Mucosa of descending colon (tissue), 3 donors: ENCODE data around the gene ZFP69B. TPM values are rescaled to one million over a fixed set of nuclear protein-coding genes. Genes with fewer than 3 reads are reported as not detected.
A peak's percentile ranks its signal among the peaks of the same experiment; 100 is the strongest.
"Not testable (repeated sequence)": the region's sequence is repeated elsewhere in the genome, so short reads cannot be mapped to it uniquely, and the experiment has no call there.

ENCODE experiments used
- ATAC-seq: fragments of 200-7000 bp; cut with Tn5 transposase; one replicate; pipeline ENCODE4 v1.9.1; 2020; ENCODE audit warnings: mild to moderate bottlenecking, moderate library complexity
- DNase-seq, 3 donors: peaks; one replicate each; pipeline ENCODE4 v3.0.0-alpha.2; 2020
- H3K36me3 ChIP-seq: fragments of 200-600 bp; one replicate; pipeline ENCODE4 v1.8.0; 2021; ENCODE audit warnings: low read depth, mild to moderate bottlenecking
- H3K4me1 ChIP-seq: fragments of 200-600 bp; one replicate; pipeline ENCODE4 v1.8.0; 2021; ENCODE audit warnings: low read depth, mild to moderate bottlenecking
- H3K4me3 ChIP-seq: fragments of 200-600 bp; one replicate; pipeline ENCODE4 v1.8.0; 2021; ENCODE audit warnings: mild to moderate bottlenecking
- H3K9me3 ChIP-seq: fragments of 200-600 bp; one replicate; pipeline ENCODE4 v1.8.0; 2021; ENCODE audit warnings: mild to moderate bottlenecking
- intact Hi-C, 2 donors: fragments of 100-400 bp; cut with DNase I in 1 of 2; cut with micrococcal nuclease in 1 of 2; formaldehyde crosslinking; loops; one replicate each; pipeline versions ENCODE4 v1.11.0 to v1.11.1; 2022; cut with DNase I, micrococcal nuclease
- total RNA-seq, 3 donors: library from RNA; stranded (reverse); fragmentation: NEBNext Ultra II Directional in 2 of 3; extraction: Animal tissue kit (Norgen Biotek cat#: 25700) in 2 of 3; gene quantifications; one replicate each; pipeline versions ENCODE4 v1.2.1 to v1.2.4, GENCODE V29; 2021 to 2023
- TF ChIP-seq, protein P1 (sequence below): fragments of 200-600 bp; IDR thresholded peaks from one replicate; pipeline ENCODE4 v1.8.0; 2022; ENCODE audit warnings: antibody characterized with exemption, mild to moderate bottlenecking
- donor health status: DM: no; HTN: no; CAD: no; lungs with moderate emphysema.
- donor health status: DM: no; HTN: no; CAD: no.
- donor health status: DM: no; HTN: yes; CAD: no.

ZFP69B gene
- total RNA-seq, 3 donors from 2014 or later, result 1.4 to 2.1 (median 2.1) TPM

DNA sequence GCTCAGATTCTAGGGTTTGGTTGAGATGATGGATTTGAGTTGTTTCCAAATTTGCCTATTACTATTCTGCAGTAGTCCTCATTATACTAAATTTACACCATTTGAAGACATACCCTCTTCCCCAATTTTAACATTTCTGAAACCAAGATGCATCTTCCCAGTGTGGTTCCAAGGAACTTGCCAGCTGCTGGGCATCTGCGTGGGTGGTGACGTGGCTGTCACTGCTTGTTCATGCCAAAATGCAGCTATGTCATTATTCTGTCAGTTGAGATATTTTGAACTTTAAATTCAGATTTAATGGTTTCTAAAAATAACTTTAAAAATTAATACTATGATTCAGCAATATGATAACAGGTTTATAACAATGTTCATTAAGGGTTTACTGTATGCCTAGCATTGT, 28.0 kb downstream of the ZFP69B start:
- H3K9me3 ChIP-seq, result peaks cover 15% of the 10 kb centered on the region
- TF ChIP-seq, protein P1, sequence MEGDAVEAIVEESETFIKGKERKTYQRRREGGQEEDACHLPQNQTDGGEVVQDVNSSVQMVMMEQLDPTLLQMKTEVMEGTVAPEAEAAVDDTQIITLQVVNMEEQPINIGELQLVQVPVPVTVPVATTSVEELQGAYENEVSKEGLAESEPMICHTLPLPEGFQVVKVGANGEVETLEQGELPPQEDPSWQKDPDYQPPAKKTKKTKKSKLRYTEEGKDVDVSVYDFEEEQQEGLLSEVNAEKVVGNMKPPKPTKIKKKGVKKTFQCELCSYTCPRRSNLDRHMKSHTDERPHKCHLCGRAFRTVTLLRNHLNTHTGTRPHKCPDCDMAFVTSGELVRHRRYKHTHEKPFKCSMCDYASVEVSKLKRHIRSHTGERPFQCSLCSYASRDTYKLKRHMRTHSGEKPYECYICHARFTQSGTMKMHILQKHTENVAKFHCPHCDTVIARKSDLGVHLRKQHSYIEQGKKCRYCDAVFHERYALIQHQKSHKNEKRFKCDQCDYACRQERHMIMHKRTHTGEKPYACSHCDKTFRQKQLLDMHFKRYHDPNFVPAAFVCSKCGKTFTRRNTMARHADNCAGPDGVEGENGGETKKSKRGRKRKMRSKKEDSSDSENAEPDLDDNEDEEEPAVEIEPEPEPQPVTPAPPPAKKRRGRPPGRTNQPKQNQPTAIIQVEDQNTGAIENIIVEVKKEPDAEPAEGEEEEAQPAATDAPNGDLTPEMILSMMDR, result no peak
- no peaks in the 10 kb centered on the region for H3K36me3 ChIP-seq
- DNase-seq, result no peak
- H3K4me3 ChIP-seq, result no peak overlapping the region
- no peak for ATAC-seq
- peaks cover 6% of the 10 kb centered on the region for H3K4me1 ChIP-seq
- intact Hi-C loops, result no loop called here

DNA sequence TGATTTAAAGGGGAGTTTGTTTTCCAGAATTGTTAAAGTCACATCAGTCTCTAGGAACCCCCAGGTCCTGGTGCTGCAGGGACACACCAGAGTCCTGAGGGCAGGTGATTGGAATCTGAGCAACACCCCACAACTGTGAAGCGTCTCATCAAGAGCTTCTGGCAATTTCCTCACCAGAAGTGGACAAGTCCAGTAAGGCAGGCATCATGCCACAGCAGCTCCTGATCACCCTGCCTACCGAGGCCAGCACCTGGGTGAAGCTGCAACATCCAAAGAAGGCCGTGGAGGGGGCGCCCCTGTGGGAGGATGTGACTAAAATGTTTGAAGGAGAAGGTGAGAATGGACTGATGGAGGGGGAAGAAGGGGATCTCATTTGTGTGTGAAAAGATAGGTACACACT, 28.9 kb downstream of the ZFP69B start:
- no peak for ATAC-seq
- TF ChIP-seq, protein P1, result no peak
- no peak for DNase-seq

DNA sequence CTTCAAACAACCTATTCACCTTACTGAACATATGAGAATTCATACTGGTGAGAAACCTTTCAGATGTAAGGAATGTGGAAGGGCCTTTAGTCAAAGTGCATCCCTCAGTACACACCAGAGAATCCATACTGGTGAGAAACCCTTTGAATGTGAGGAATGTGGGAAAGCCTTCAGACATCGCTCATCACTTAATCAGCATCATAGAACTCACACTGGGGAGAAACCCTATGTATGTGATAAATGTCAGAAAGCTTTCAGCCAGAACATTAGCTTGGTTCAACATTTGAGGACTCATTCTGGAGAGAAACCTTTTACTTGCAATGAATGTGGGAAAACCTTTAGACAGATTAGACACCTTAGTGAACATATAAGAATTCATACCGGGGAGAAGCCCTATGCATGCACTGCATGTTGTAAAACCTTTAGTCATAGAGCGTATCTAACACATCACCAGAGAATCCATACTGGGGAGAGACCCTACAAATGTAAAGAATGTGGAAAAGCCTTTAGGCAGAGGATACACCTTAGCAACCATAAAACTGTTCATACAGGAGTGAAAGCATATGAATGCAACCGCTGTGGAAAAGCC, 45.1 kb downstream of the ZFP69B start:
- DNase-seq, result no peak
- no peak overlapping the region for H3K4me3 ChIP-seq
- intact Hi-C loops, result no loop called here
- ATAC-seq, result no peak
- no peaks in the 10 kb centered on the region for H3K4me1 ChIP-seq
- peaks cover 5% of the 10 kb centered on the region for H3K36me3 ChIP-seq
- H3K9me3 ChIP-seq, result peaks cover 83% of the 10 kb centered on the region
- TF ChIP-seq, protein P1, result no peak

More for the DNA sequence above, 28.9 kb downstream of the ZFP69B start:
- Histone ChIP-seq H3K4me1 (peaks cover 6% of the 10 kb centered on the region), H3K36me3 (no peaks in the 10 kb centered on the region), H3K9me3 (peaks cover 15% of the 10 kb centered on the region), H3K4me3 (no peak overlapping the region)
- intact Hi-C loops, result no loop called here

DNA sequence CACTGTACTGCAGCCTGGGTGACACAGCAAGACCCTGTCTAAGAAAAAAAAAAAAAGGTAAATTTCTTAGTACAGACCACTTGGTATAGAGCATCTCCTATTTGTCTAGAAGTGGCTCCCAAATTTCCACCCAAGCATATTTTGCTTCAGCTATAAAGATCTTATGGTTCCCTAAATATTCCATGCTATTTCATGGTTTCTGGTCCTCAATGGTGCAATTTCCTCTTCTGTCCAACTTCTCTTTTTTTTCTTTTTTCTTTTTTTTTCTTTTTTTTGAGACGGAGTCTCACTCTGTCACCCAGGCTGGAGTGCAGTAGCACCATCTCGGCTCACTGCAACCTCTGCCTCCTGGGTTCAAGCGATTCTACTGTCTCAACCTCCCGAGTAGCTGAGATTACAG, 52.4 kb downstream of the ZFP69B start:
- H3K4me3 ChIP-seq, H3K36me3 ChIP-seq, DNase-seq, ATAC-seq, intact Hi-C loops, H3K4me1 ChIP-seq: not testable (repeated sequence)
- H3K9me3 ChIP-seq, result peaks cover 78% of the 10 kb centered on the region

DNA sequence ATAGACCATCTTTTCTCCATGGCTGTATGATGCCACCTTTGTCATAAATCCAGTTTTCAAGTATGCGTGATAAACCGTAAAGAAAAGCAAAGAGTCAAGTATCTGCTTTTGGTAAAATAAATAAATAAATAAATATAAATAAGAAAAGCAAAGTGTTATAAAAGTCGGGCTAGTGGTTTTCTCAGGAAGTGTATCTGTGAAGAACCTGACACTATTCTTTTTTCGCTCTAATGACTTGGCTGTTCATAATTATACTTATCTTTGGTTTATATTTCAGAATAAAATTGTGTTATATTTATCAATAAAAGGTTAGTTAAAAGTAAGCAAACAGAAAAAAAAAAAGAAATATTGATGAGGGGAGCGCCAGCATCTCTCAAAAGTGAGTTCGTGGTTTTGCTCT, 57.7 kb downstream of the ZFP69B start:
- Histone ChIP-seq H3K4me1 (peaks cover 12% of the 10 kb centered on the region), H3K4me3 (peak overlapping the region; percentile 52), H3K36me3 (no peaks in the 10 kb centered on the region), H3K9me3 (peaks cover 42% of the 10 kb centered on the region)
- ATAC-seq, result no peak
- TF ChIP-seq, protein P1, result no peak
- intact Hi-C loops, result no loop called here
- no peak for DNase-seq

DNA sequence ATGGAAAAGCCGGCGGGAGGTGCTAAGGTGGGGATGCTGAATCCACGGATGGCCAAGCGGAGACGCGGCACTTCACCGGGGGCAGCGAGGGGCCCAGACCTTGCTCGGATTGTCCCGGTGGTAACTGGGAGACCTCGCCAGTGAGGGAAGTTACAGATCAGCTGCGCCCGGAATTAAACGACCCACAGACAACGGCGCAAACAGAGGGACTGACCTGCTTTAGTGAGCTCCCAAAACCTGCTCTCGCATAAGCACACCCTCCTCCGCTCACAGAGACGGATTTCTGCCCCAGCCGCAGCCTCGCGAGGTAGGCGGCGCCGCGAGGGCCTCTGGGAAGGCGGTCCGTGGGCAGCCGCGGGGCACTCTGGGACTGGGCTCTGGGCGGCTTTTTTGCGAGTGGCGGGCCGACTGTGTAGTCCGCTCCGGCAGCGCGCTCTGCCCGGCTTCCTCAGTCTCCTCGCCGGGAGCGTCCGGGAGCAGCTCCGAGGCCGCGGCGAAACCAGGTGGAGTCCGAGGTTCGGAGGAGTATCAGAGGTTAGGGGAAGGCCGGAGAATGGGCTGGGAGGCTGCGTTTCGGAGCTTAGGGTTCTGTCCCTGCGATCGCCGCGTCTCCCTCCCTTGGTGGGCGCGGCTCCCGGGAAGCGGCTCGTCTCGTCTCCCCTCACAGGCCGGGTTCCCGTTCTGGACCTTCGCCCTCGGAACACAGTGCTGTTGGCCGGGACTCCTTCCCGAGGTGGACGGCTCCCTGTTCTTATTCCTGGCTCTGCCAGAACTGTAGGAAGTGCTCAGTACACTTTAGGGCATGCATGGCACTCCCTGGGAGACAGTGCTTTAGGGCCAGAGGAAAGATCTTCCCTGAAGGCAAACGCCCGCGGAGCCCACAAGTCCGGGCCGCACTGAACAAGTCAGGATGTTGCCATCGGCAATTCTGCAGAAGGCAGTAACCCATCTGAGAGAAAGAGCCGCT, 58.4 kb downstream of the ZFP69B start, which contains the start of gene EXO5:
Gene EXO5 (plus strand): TSS at position 393 of the 967 bp plus-strand sequence. CDS start 5,778 bp downstream, outside the sequence.
- ATAC-seq, result peak; percentile 99
- H3K9me3 ChIP-seq, result peaks cover 44% of the 10 kb centered on the region
- intact Hi-C loops, result no loop called here
- H3K4me3 ChIP-seq, result peak within 1 kb of the TSS; percentile 52
- TF ChIP-seq, protein P1, result no peak
- DNase-seq, result peak; percentile 87 to 89 (median 87)
- H3K36me3 ChIP-seq, result no peaks in the 10 kb centered on the region
- H3K4me1 ChIP-seq, result peaks cover 12% of the 10 kb centered on the region
